ENCODE results near the gene PHKB. TPM values are rescaled to one million over a fixed set of nuclear protein-coding genes. Genes with fewer than 3 reads are reported as not detected.

PHKB gene
- polyA plus RNA-seq (2013, experiment 1 of 2): 21.2 TPM
- 21.2 TPM for polyA plus RNA-seq (2013, experiment 2 of 2)

DNA sequence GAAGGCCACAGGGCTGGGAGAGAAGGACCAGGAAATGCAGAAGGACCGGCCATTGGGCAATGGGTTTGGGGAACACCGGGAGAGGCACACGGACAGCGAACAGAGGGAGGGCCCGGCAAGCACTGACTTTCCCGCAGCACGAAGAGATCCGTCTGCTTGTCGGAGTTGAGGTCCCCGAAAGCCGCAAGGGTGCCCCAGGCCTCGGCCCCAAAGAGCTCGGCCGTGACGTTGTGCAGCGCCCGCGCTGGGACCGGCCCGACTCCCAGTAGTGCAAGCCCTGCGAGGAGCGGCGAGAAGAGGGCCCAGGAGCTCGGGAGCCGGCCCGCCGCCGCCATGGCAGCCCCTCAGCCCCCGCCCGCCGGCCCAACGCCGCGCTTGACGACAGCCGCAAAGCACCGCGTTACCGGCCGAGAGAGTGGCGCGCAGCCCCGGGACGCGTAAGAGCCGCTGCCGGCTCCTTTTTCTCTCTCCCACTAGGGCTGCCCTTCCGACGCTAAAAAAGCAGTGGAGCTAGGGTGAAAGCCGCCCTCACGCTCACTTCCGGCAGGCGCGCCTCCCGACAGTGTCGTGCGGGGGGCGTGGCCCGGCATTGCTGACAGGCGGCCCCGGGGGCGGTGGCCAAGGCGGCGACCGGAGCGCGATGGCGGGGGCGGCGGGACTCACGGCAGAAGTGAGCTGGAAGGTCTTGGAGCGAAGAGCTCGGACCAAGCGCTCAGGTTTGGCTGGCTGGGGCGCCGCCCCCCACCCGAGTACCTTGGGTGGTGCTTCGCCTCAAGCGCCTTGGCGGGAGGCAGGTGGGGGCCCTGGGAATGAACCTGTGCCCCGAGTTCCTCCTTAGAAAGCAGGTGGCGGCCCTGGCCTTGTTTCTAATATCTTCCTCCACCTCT, at the start of gene PHKB, which contains the start of gene ITFG1:
Gene PHKB (plus strand): TSS at position 621 of the 887 bp plus-strand sequence. CDS start 20 bp downstream, at position 641.
Gene ITFG1 (minus strand): TSS at position 353 of the 887 bp plus-strand sequence. CDS start 18 bp downstream, at position 335.
- Histone ChIP-seq H2AK5ac (ENCODE audit: low read length) (no peak within 1 kb of the TSS), H3K4ac (ENCODE audit: low read depth, low read length) (peak within 1 kb of the TSS; percentile 89), H4K5ac (ENCODE audit: low read length) (no peak within 1 kb of the TSS), H3K56ac (ENCODE audit: low read length) (peak within 1 kb of the TSS; percentile 90), H3K4me2 (ENCODE audit: low read length) (peak within 1 kb of the TSS; percentile 76), H3K4me1 (ENCODE audit: control insufficient read depth, low read depth, low read length) (peaks cover 7% of the 10 kb centered on the region), H3K27ac (ENCODE audit: low read depth, low read length) (peak within 1 kb of the TSS; percentile 98), H2BK5ac (ENCODE audit: low read length) (peak within 1 kb of the TSS; percentile 65), H3K79me2 (ENCODE audit: control insufficient read depth, insufficient read depth, low read length) (peaks cover 2% of the 10 kb centered on the region), H3K4me3 (ENCODE audit: low read length) (peak within 1 kb of the TSS; percentile 84), H2BK15ac (replicated peaks; ENCODE audit: low read depth) (no peak within 1 kb of the TSS), H3K9ac (ENCODE audit: low read length) (peak within 1 kb of the TSS; percentile 83), H3K79me1 (ENCODE audit: low read length) (peaks cover 5% of the 10 kb centered on the region), H3K27me3 (ENCODE audit: insufficient read depth, low read length, poor library complexity) (no peaks in the 10 kb centered on the region), H2BK120ac (ENCODE audit: low read depth, low read length) (no peak within 1 kb of the TSS), H3K18ac (ENCODE audit: low read length) (peak within 1 kb of the TSS; percentile 56), H3K23ac (ENCODE audit: low read length) (no peak within 1 kb of the TSS), H4K8ac (ENCODE audit: low read depth, low read length) (no peak within 1 kb of the TSS), H3K36me3 (ENCODE audit: control insufficient read depth, insufficient read depth, low read length) (no peaks in the 10 kb centered on the region)
- no CpG with 5 or more reads among the region's 82 CpGs for whole genome bisulfite sequencing (ENCODE audit: extremely low coverage, insufficient coverage, low lambda C conversion rate)
- peak; percentile 98 for DNase-seq

GRCh38 chr16:47413041-47413440, 48.1 kb upstream of the PHKB start:
- H3K56ac ChIP-seq (ENCODE audit: low read length): no peak overlapping the region
- no peak overlapping the region for H3K23ac ChIP-seq (ENCODE audit: low read length)
- no peak overlapping the region for H4K5ac ChIP-seq (ENCODE audit: low read length)
- H2BK120ac ChIP-seq (ENCODE audit: low read depth, low read length): no peak overlapping the region
- H3K79me1 ChIP-seq (ENCODE audit: low read length): no peaks in the 10 kb centered on the region
- no peaks in the 10 kb centered on the region for H3K36me3 ChIP-seq (ENCODE audit: control insufficient read depth, insufficient read depth, low read length)
- no peak for DNase-seq
- H3K79me2 ChIP-seq (ENCODE audit: control insufficient read depth, insufficient read depth, low read length): no peaks in the 10 kb centered on the region
- H3K4me1 ChIP-seq (ENCODE audit: control insufficient read depth, low read depth, low read length): no peaks in the 10 kb centered on the region
- no peak overlapping the region for H3K18ac ChIP-seq (ENCODE audit: low read length)
- no CpG with 5 or more reads among the region's 1 CpG for WGBS (ENCODE audit: extremely low coverage, insufficient coverage, low lambda C conversion rate)
- no peak overlapping the region for H2BK5ac ChIP-seq (ENCODE audit: low read length)
- no peak overlapping the region for H3K4me3 ChIP-seq (ENCODE audit: low read length)
- no peak overlapping the region for H3K4ac ChIP-seq (ENCODE audit: low read depth, low read length)
- no peak overlapping the region for H4K8ac ChIP-seq (ENCODE audit: low read depth, low read length)
- H3K27ac ChIP-seq (ENCODE audit: low read depth, low read length): no peak overlapping the region
- no peaks in the 10 kb centered on the region for H3K27me3 ChIP-seq (ENCODE audit: insufficient read depth, low read length, poor library complexity)
- H3K9ac ChIP-seq (ENCODE audit: low read length): no peak overlapping the region
- no peak overlapping the region for H2BK15ac ChIP-seq (replicated peaks; ENCODE audit: low read depth)
- H2AK5ac ChIP-seq (ENCODE audit: low read length): no peak overlapping the region
- no peak overlapping the region for H3K4me2 ChIP-seq (ENCODE audit: low read length)

GRCh38 chr16:47416869-47417268, 44.3 kb upstream of the PHKB start:
- H3K36me3 ChIP-seq (ENCODE audit: control insufficient read depth, insufficient read depth, low read length): no peaks in the 10 kb centered on the region
- H3K9ac ChIP-seq (ENCODE audit: low read length): no peak overlapping the region
- H2BK120ac ChIP-seq (ENCODE audit: low read depth, low read length): no peak overlapping the region
- no peak overlapping the region for H2AK5ac ChIP-seq (ENCODE audit: low read length)
- no peaks in the 10 kb centered on the region for H3K4me1 ChIP-seq (ENCODE audit: control insufficient read depth, low read depth, low read length)
- H2BK15ac ChIP-seq (replicated peaks; ENCODE audit: low read depth): no peak overlapping the region
- no peaks in the 10 kb centered on the region for H3K79me1 ChIP-seq (ENCODE audit: low read length)
- DNase-seq: no peak
- H3K79me2 ChIP-seq (ENCODE audit: control insufficient read depth, insufficient read depth, low read length): no peaks in the 10 kb centered on the region
- WGBS (ENCODE audit: extremely low coverage, insufficient coverage, low lambda C conversion rate): no CpG with 5 or more reads among the region's 1 CpG
- no peak overlapping the region for H2BK5ac ChIP-seq (ENCODE audit: low read length)
- H3K4ac ChIP-seq (ENCODE audit: low read depth, low read length): no peak overlapping the region
- no peak overlapping the region for H3K4me3 ChIP-seq (ENCODE audit: low read length)
- no peak overlapping the region for H3K18ac ChIP-seq (ENCODE audit: low read length)
- no peak overlapping the region for H3K27ac ChIP-seq (ENCODE audit: low read depth, low read length)
- H4K8ac ChIP-seq (ENCODE audit: low read depth, low read length): no peak overlapping the region
- no peak overlapping the region for H4K5ac ChIP-seq (ENCODE audit: low read length)
- H3K27me3 ChIP-seq (ENCODE audit: insufficient read depth, low read length, poor library complexity): no peaks in the 10 kb centered on the region
- H3K4me2 ChIP-seq (ENCODE audit: low read length): no peak overlapping the region
- no peak overlapping the region for H3K56ac ChIP-seq (ENCODE audit: low read length)
- H3K23ac ChIP-seq (ENCODE audit: low read length): no peak overlapping the region

GRCh38 chr16:47424846-47425245, 36.3 kb upstream of the PHKB start:
- Histone ChIP-seq H3K27me3 (ENCODE audit: insufficient read depth, low read length, poor library complexity) (no peaks in the 10 kb centered on the region), H4K8ac (ENCODE audit: low read depth, low read length) (no peak overlapping the region), H3K36me3 (ENCODE audit: control insufficient read depth, insufficient read depth, low read length) (no peaks in the 10 kb centered on the region), H3K79me2 (ENCODE audit: control insufficient read depth, insufficient read depth, low read length) (no peaks in the 10 kb centered on the region), H3K79me1 (ENCODE audit: low read length) (no peaks in the 10 kb centered on the region), H3K9ac (ENCODE audit: low read length) (no peak overlapping the region), H2BK5ac (ENCODE audit: low read length) (no peak overlapping the region), H3K4me2 (ENCODE audit: low read length) (no peak overlapping the region), H2AK5ac (ENCODE audit: low read length) (no peak overlapping the region), H3K23ac (ENCODE audit: low read length) (no peak overlapping the region), H3K18ac (ENCODE audit: low read length) (no peak overlapping the region), H2BK120ac (ENCODE audit: low read depth, low read length) (no peak overlapping the region), H3K27ac (ENCODE audit: low read depth, low read length) (no peak overlapping the region), H2BK15ac (replicated peaks; ENCODE audit: low read depth) (no peak overlapping the region), H3K4me1 (ENCODE audit: control insufficient read depth, low read depth, low read length) (no peaks in the 10 kb centered on the region), H3K56ac (ENCODE audit: low read length) (no peak overlapping the region), H3K4ac (ENCODE audit: low read depth, low read length) (no peak overlapping the region), H4K5ac (ENCODE audit: low read length) (no peak overlapping the region), H3K4me3 (ENCODE audit: low read length) (no peak overlapping the region)
- peak; percentile 77 for DNase-seq
- no CpG with 5 or more reads among the region's 13 CpGs for WGBS (ENCODE audit: extremely low coverage, insufficient coverage, low lambda C conversion rate)

DNA sequence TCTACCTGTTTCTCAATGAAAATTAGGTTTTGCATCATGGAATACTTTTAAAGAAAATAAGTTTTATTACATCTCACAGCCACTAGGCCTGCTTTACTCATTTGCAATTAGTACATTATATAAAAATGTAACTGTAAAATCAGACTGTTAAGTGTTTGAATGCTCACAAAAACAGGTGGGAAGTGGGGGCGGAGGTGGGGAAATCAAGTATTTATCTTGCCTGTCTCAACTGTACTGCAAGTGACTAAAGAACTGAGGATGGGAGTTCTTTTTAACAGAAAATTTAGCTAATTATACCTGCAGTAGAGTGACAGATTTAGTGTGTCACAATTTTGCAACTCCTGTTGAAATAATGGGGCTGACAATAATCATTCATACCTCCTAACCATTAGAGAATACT, 34.3 kb upstream of the PHKB start:
- no CpG with 5 or more reads among the region's 1 CpG for WGBS (ENCODE audit: extremely low coverage, insufficient coverage, low lambda C conversion rate)

More for the DNA sequence above, 34.3 kb upstream of the PHKB start:
- no peak overlapping the region for H2BK120ac ChIP-seq (ENCODE audit: low read depth, low read length)
- H3K4ac ChIP-seq (ENCODE audit: low read depth, low read length): no peak overlapping the region
- H3K23ac ChIP-seq (ENCODE audit: low read length): no peak overlapping the region
- no peak overlapping the region for H3K18ac ChIP-seq (ENCODE audit: low read length)
- no peak overlapping the region for H3K9ac ChIP-seq (ENCODE audit: low read length)
- no peak overlapping the region for H2AK5ac ChIP-seq (ENCODE audit: low read length)
- H3K36me3 ChIP-seq (ENCODE audit: control insufficient read depth, insufficient read depth, low read length): no peaks in the 10 kb centered on the region
- H4K8ac ChIP-seq (ENCODE audit: low read depth, low read length): no peak overlapping the region
- no peaks in the 10 kb centered on the region for H3K79me2 ChIP-seq (ENCODE audit: control insufficient read depth, insufficient read depth, low read length)
- no peaks in the 10 kb centered on the region for H3K79me1 ChIP-seq (ENCODE audit: low read length)
- H3K56ac ChIP-seq (ENCODE audit: low read length): no peak overlapping the region
- H2BK15ac ChIP-seq (replicated peaks; ENCODE audit: low read depth): no peak overlapping the region
- no peak overlapping the region for H3K4me2 ChIP-seq (ENCODE audit: low read length)
- no peak overlapping the region for H3K27ac ChIP-seq (ENCODE audit: low read depth, low read length)
- no peak for DNase-seq
- no peak overlapping the region for H2BK5ac ChIP-seq (ENCODE audit: low read length)
- H3K4me3 ChIP-seq (ENCODE audit: low read length): no peak overlapping the region
- H4K5ac ChIP-seq (ENCODE audit: low read length): no peak overlapping the region
- H3K27me3 ChIP-seq (ENCODE audit: insufficient read depth, low read length, poor library complexity): no peaks in the 10 kb centered on the region
- no peaks in the 10 kb centered on the region for H3K4me1 ChIP-seq (ENCODE audit: control insufficient read depth, low read depth, low read length)

All from mesendoderm (in vitro differentiated cells).